ENCODE measurements around the gene MACO1. TPM values are rescaled to one million over a fixed set of nuclear protein-coding genes. Genes with fewer than 3 reads are reported as not detected.
A peak's percentile ranks its signal among the peaks of the same experiment; 100 is the strongest.
"Not testable (repeated sequence)": the region's sequence is repeated elsewhere in the genome, so short reads cannot be mapped to it uniquely, and the experiment has no call there.

The MACO1 gene
- total and polyA plus RNA-seq, 2 experiments from 2014 or later: 12.4 to 16.8 TPM

DNA sequence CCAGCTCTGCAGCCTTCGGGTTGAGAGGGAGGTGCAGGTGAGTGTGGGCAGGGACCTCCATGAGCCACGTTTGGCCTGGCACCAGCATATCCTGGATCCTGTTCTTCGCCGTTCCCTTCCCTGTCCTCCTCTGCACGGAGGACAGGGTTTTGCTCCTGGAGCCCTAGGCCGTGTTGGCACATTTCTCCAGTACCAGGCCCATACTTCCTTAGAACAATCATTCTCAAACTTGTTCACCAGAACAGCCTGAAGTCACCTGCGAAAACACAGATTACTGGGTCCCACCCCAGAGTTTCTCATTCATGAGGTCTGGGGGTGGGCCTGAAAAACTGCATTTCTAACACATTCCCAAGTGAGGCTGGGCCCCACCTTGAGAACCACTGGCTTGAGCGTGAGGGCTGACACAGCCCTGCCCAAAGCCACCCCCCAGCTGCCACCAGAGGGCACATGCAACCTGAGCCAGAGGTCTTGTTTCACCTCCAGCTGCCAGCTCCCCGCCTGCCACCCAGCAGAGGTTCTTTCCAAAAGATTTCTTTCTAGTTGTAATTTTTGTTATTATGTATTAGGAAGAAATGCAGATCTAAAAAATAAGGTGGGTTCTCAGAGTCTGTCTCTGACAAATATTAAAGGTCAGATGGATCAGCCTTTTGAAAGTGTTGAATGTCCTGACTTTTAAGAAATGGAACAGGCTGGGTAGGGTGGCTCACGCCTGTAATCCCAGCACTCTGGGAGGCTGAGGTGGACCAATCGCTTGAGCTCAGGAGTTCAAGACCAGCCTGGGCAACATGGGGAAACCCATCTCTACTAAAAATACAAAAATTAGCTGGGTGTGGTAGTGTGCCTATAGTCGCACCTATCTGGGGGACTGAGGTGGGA, 73.1 kb downstream of the MACO1 start:
- in situ Hi-C loops (cut with MboI): no loop called here

GRCh38 chr1:25504706-25505595, 74.3 kb downstream of the MACO1 start:
- peak; percentile 48 for DNase-seq
- in situ Hi-C loops (cut with MboI): no loop called here
- H3K4me1 ChIP-seq (ENCODE audit: insufficient read depth): peaks cover 41% of the 10 kb centered on the region
- TF ChIP-seq EZH2phosphoT487 (IDR thresholded peaks at IDR 0.05; ENCODE audit: insufficient read depth, low read depth) (no peak), EZH2 (IDR thresholded peaks at IDR 0.05; ENCODE audit: insufficient read depth, poor library complexity, severe bottlenecking) (no peak)
- H3K4me3 ChIP-seq: no peak overlapping the region
- H3K4me2 ChIP-seq (ENCODE audit: unreplicated experiment): no peak overlapping the region
- H3K9me2 ChIP-seq (ENCODE audit: insufficient read depth): no peaks in the 10 kb centered on the region
- H3K36me3 ChIP-seq (ENCODE audit: low read depth): no peaks in the 10 kb centered on the region
- no peaks in the 10 kb centered on the region for H3K79me2 ChIP-seq (ENCODE audit: insufficient read depth)
- H3K9me3 ChIP-seq (ENCODE audit: low read depth): no peaks in the 10 kb centered on the region
- no peak overlapping the region for H3K27ac ChIP-seq
- no peaks in the 10 kb centered on the region for H3K27me3 ChIP-seq (replicated peaks; ENCODE audit: insufficient read depth)
- H4K20me1 ChIP-seq (ENCODE audit: insufficient read depth): no peaks in the 10 kb centered on the region
- H2AFZ ChIP-seq: no peak overlapping the region
- WGBS, 2 experiments (ENCODE audit: low coverage in 1 of 2, low lambda C conversion rate in 2 of 2, missing lambda C conversion rate in 2 of 2): 72 to 74% methylated on average over 9 of the region's 9 CpGs
- peaks cover 10% of the 10 kb centered on the region for H3F3A ChIP-seq (ENCODE audit: insufficient read depth)
- no peak overlapping the region for H3K9ac ChIP-seq

More for the DNA sequence above, 73.1 kb downstream of the MACO1 start:
- Histone ChIP-seq H3K4me1 (ENCODE audit: insufficient read depth) (peaks cover 43% of the 10 kb centered on the region), H3K27me3 (replicated peaks; ENCODE audit: insufficient read depth) (no peaks in the 10 kb centered on the region), H3K4me3 (no peak overlapping the region), H3K9me3 (ENCODE audit: low read depth) (no peaks in the 10 kb centered on the region), H2AFZ (no peak overlapping the region), H3K27ac (no peak overlapping the region), H4K20me1 (ENCODE audit: insufficient read depth) (no peaks in the 10 kb centered on the region), H3K36me3 (ENCODE audit: low read depth) (peaks cover 5% of the 10 kb centered on the region), H3K9ac (no peak overlapping the region), H3K9me2 (ENCODE audit: insufficient read depth) (no peaks in the 10 kb centered on the region), H3F3A (ENCODE audit: insufficient read depth) (peaks cover 10% of the 10 kb centered on the region), H3K79me2 (ENCODE audit: insufficient read depth) (no peaks in the 10 kb centered on the region), H3K4me2 (ENCODE audit: unreplicated experiment) (no peak overlapping the region)
- TF ChIP-seq EZH2 (IDR thresholded peaks at IDR 0.05; ENCODE audit: insufficient read depth, poor library complexity, severe bottlenecking) (no peak), EZH2phosphoT487 (IDR thresholded peaks at IDR 0.05; ENCODE audit: insufficient read depth, low read depth) (no peak)
- peak; percentile 34 for DNase-seq
- WGBS, 2 experiments (ENCODE audit: low coverage in 1 of 2, low lambda C conversion rate in 2 of 2, missing lambda C conversion rate in 2 of 2): 85 to 89% methylated on average over 12 of the region's 12 CpGs

DNA sequence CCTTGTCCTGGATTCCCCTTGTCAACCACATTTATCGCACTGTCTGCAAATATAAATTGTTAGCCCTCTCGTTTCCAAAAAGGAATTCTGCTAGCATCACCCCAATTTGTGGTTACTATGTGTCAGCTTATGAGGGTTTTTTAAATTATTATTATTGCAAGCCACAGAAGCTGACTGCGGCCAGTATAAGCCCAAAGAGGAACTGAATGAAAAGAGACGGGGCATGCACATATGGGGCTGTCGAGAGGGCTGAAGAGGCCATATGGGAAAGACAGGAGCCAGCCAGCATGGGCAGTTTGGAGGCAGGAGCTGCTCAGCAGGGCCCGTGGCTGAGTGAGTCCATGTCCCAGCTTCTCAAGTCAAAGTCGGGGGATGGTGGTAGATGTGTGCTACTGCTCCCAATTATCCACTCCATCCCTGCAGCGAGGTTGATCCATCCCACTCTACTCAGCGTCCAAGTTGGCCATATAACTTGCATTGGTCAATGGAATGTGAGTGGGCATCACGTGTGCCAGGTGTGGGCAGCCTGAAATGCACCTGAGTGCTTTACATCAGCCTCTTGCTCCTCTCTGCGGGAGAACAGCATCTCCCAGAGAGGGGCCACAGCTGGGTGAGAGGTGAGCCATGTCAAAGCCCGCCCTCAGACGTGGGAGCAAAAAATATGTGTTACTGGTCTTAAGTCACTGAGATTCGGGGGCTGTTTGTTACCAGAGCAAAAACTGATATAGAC, 75.1 kb downstream of the MACO1 start:
- no peak for TF ChIP-seq EZH2 (IDR thresholded peaks at IDR 0.05; ENCODE audit: insufficient read depth, poor library complexity, severe bottlenecking)
- TF ChIP-seq EZH2phosphoT487 (IDR thresholded peaks at IDR 0.05; ENCODE audit: insufficient read depth, low read depth): no peak
- H4K20me1 ChIP-seq (ENCODE audit: insufficient read depth): no peaks in the 10 kb centered on the region
- no peak for DNase-seq
- WGBS, 2 experiments (ENCODE audit: low coverage in 1 of 2, low lambda C conversion rate in 2 of 2, missing lambda C conversion rate in 2 of 2): 74 to 76% methylated on average over 14 of the region's 14 CpGs
- no peak overlapping the region for H3K4me3 ChIP-seq
- no peak overlapping the region for H3K9ac ChIP-seq
- peaks cover 2% of the 10 kb centered on the region; the same call in 1 of the 2 replicates for H3F3A ChIP-seq (ENCODE audit: insufficient read depth)
- H3K9me3 ChIP-seq (ENCODE audit: low read depth): no peaks in the 10 kb centered on the region
- H3K36me3 ChIP-seq (ENCODE audit: low read depth): no peaks in the 10 kb centered on the region
- no peaks in the 10 kb centered on the region for H3K79me2 ChIP-seq (ENCODE audit: insufficient read depth)
- in situ Hi-C loops (cut with MboI): no loop called here
- H3K4me1 ChIP-seq (ENCODE audit: insufficient read depth): peaks cover 32% of the 10 kb centered on the region
- no peak overlapping the region for H3K4me2 ChIP-seq (ENCODE audit: unreplicated experiment)
- no peak overlapping the region for H2AFZ ChIP-seq
- H3K9me2 ChIP-seq (ENCODE audit: insufficient read depth): no peaks in the 10 kb centered on the region
- H3K27ac ChIP-seq: no peak overlapping the region
- H3K27me3 ChIP-seq (replicated peaks; ENCODE audit: insufficient read depth): no peaks in the 10 kb centered on the region

GRCh38 chr1:25506566-25507463, 76.1 kb downstream of the MACO1 start:
- H3K4me2 ChIP-seq (ENCODE audit: unreplicated experiment); H4K20me1 ChIP-seq (ENCODE audit: insufficient read depth); in situ Hi-C loops (cut with MboI); H2AFZ ChIP-seq; H3K4me3 ChIP-seq; H3K9me2 ChIP-seq (ENCODE audit: insufficient read depth); H3K27ac ChIP-seq; H3K36me3 ChIP-seq (ENCODE audit: low read depth); H3K79me2 ChIP-seq (ENCODE audit: insufficient read depth); H3K27me3 ChIP-seq (replicated peaks; ENCODE audit: insufficient read depth); H3F3A ChIP-seq (ENCODE audit: insufficient read depth); DNase-seq; H3K9ac ChIP-seq; H3K9me3 ChIP-seq (ENCODE audit: low read depth): not testable (repeated sequence)
- 58 to 59% methylated on average over 27 to 37 of the region's 37 CpGs for WGBS, 2 experiments (ENCODE audit: low coverage in 1 of 2, low lambda C conversion rate in 2 of 2, missing lambda C conversion rate in 2 of 2)
- H3K4me1 ChIP-seq (ENCODE audit: insufficient read depth): peaks cover 22% of the 10 kb centered on the region

Data from GM23248 (cell line).